Uterus (tissue), 2 donors: ENCODE measurements around the gene CDH13.

Source experiments
- CTCF ChIP-seq, 4 experiments: fragments of 200-600 bp in 2 of 4; fragments of 450-650 bp in 2 of 4; sonication (generic) in 2 of 4; IDR thresholded peaks; one replicate each; pipeline ENCODE4 v1.5.1; 2016 to 2019; ENCODE audit warnings: antibody characterized with exemption in 4 of 4, mild to moderate bottlenecking in 2 of 4, moderate library complexity in 1 of 4
- POLR2A ChIP-seq, 2 donors: fragments of 450-650 bp; IDR thresholded peaks; one replicate each; pipeline ENCODE4 v1.6.1; 2016; ENCODE audit warnings: antibody characterized with exemption in 2 of 2, mild to moderate bottlenecking in 1 of 2, moderate library complexity in 1 of 2

GRCh38 chr16:83692224-83692623, 1065.5 kb downstream of the CDH13 start:
- no peak for TF ChIP-seq CTCF (IDR thresholded peaks at IDR 0.05)
- no peak for TF ChIP-seq POLR2A (IDR thresholded peaks at IDR 0.05)
